A549 (cell line): Measurements from ENCODE around the gene CLDND2. TPM values are rescaled to one million over a fixed set of nuclear protein-coding genes. Genes with fewer than 3 reads are reported as not detected.

Experiments used
- ATAC-seq, 2 experiments: fragments of 200-7000 bp in 1 of 2; fragments of >200 bp in 1 of 2; cut with Nextera tagmentation in 1 of 2; cut with Tn5 transposase in 1 of 2; 3 replicates each; pipeline versions ENCODE4 v1.8.0 to v1.9.1; 2018 to 2020; ENCODE audit warnings: mild to moderate bottlenecking in 1 of 2, moderate library complexity in 1 of 2
- CTCF ChIA-PET: fragments of 300-600 bp; sonication (Branson Sonifier 250); formaldehyde crosslinking; extraction: SDS; loops from one replicate; lab custom pipeline; 2021; ENCODE audit warnings: antibody characterized with exemption, inconsistent platforms; lab: Yijun Ruan, JAX
- POLR2A ChIA-PET: fragments of 350-600 bp; formaldehyde crosslinking; extraction: SDS; loops from one replicate; lab custom pipeline; 2021; ENCODE audit warnings: antibody characterized with exemption, inconsistent platforms; lab: Yijun Ruan, JAX
- DNase-seq, 2 experiments: peaks; one replicate each; pipeline versions ENCODE4 v3.0.0 to v3.0.0-alpha.2; 2011 to 2016; ENCODE audit warnings: low read depth in 1 of 2, low spot score in 1 of 2
- FAIRE-seq: peaks from 2 replicates; lab custom pipeline; 2011; peaks lifted over from hg19 to GRCh38; lab: Jason Lieb, UNC
- H3K27ac ChIP-seq, 2 experiments: fragments of >200 bp; sonication (Bioruptor Twin); formaldehyde crosslinking; 3 replicates each; pipeline ENCODE4 v1.5.1; 2016 to 2017
- H3K4me1 ChIP-seq: fragments of >200 bp; sonication (Bioruptor Twin); formaldehyde crosslinking; 3 replicates; pipeline ENCODE4 v1.6.1; 2016
- H3K4me2 ChIP-seq: fragments of >200 bp; sonication (Bioruptor Twin); formaldehyde crosslinking; 3 replicates; pipeline ENCODE4 v1.6.1; 2016
- H3K4me3 ChIP-seq: fragments of >200 bp; sonication (Bioruptor Twin); formaldehyde crosslinking; 3 replicates; pipeline ENCODE4 v1.5.1; 2016
- H3K9me3 ChIP-seq: fragments of >200 bp; sonication (Bioruptor Twin); formaldehyde crosslinking; 3 replicates; pipeline ENCODE4 v1.6.1; 2016
- CBX2 ChIP-seq: fragments of 200-600 bp; sonication (generic); IDR thresholded peaks from 2 replicates; pipeline ENCODE4 v1.6.1; 2016; ENCODE audit warnings: low read depth, mild to moderate bottlenecking, borderline replicate concordance
- CHD2 ChIP-seq: fragments of 150-350 bp; IDR thresholded peaks from 2 replicates; pipeline ENCODE4 v1.6.1; 2014; ENCODE audit warnings: low read length; ENCODE audit not compliant: partially characterized antibody
- CHD4 ChIP-seq: fragments of 200-600 bp; sonication (generic); IDR thresholded peaks from 2 replicates; pipeline ENCODE4 v1.6.1; 2016; ENCODE audit warnings: antibody characterized with exemption, mild to moderate bottlenecking, borderline replicate concordance
- EHF ChIP-seq: fragments of 250-450 bp; sonication (Bioruptor Pico); IDR thresholded peaks from 2 replicates; pipeline ENCODE4 v1.5.0; 2020; ENCODE audit warnings: mild to moderate bottlenecking
- ESRRA ChIP-seq: fragments of 150-350 bp; IDR thresholded peaks from 2 replicates; pipeline ENCODE4 v1.6.1; 2014; ENCODE audit warnings: mild to moderate bottlenecking, low read length, borderline replicate concordance
- GATA3 ChIP-seq: IDR thresholded peaks from 2 replicates; pipeline ENCODE4 v1.6.1; 2012; ENCODE audit warnings: borderline replicate concordance
- HDAC2 ChIP-seq: fragments of 200-600 bp; sonication (generic); IDR thresholded peaks from 2 replicates; pipeline ENCODE4 v1.6.1; 2016
- HOXA7 ChIP-seq: fragments of 250-450 bp; sonication (Bioruptor Pico); IDR thresholded peaks from 2 replicates; pipeline ENCODE4 v1.5.0; 2020; ENCODE audit warnings: mild to moderate bottlenecking, moderate library complexity
- HOXB13 ChIP-seq: fragments of 250-450 bp; sonication (Bioruptor Pico); IDR thresholded peaks from 2 replicates; pipeline ENCODE4 v1.5.0; 2020; ENCODE audit warnings: low read depth, mild to moderate bottlenecking, moderate library complexity
- JUN ChIP-seq, 2 experiments: fragments of >200 bp; sonication (Bioruptor Twin); formaldehyde crosslinking; IDR thresholded peaks; 2 replicates in 1 of 2; 3 replicates in 1 of 2; pipeline ENCODE4 v1.6.1; 2016 to 2017
- KDM1A ChIP-seq: fragments of 200-600 bp; sonication (generic); IDR thresholded peaks from 2 replicates; pipeline ENCODE4 v1.6.1; 2016; ENCODE audit warnings: low read depth, mild to moderate bottlenecking
- KDM5A ChIP-seq: fragments of 200-600 bp; sonication (generic); IDR thresholded peaks from 2 replicates; pipeline ENCODE4 v1.6.1; 2016; ENCODE audit warnings: antibody characterized with exemption, mild to moderate bottlenecking
- MAFK ChIP-seq: fragments of 450-650 bp; IDR thresholded peaks from 2 replicates; pipeline ENCODE4 v1.6.1; 2014; ENCODE audit not compliant: partially characterized antibody
- MYC ChIP-seq: IDR thresholded peaks from 2 replicates; pipeline ENCODE4 v1.6.1; 2012; ENCODE audit warnings: mild to moderate bottlenecking, inconsistent platforms, low read length, improper control_type of control experiment, borderline replicate concordance
- NFE2L2 ChIP-seq: fragments of 150-350 bp; conservative IDR thresholded peaks from 2 replicates; pipeline ENCODE4 v1.6.1; 2014; ENCODE audit warnings: low read length
- NPAS2 ChIP-seq: fragments of 250-450 bp; sonication (Bioruptor Pico); IDR thresholded peaks from 2 replicates; pipeline ENCODE4 v1.8.0; 2022; ENCODE audit warnings: mild to moderate bottlenecking, moderate library complexity, borderline replicate concordance
- NR3C1 ChIP-seq: fragments of >200 bp; sonication (Bioruptor Twin); formaldehyde crosslinking; IDR thresholded peaks from 3 replicates; pipeline ENCODE4 v1.6.1; 2017
- PHF8 ChIP-seq: fragments of 200-600 bp; sonication (generic); IDR thresholded peaks from 2 replicates; pipeline ENCODE4 v1.6.1; 2016; ENCODE audit warnings: low read depth, mild to moderate bottlenecking, antibody characterized with exemption, moderate library complexity, borderline replicate concordance
- POLR2A ChIP-seq: IDR thresholded peaks from 2 replicates; pipeline ENCODE4 v1.6.1; 2012; ENCODE audit warnings: mild to moderate bottlenecking, low read length
- POLR2AphosphoS2 ChIP-seq: conservative IDR thresholded peaks from 2 replicates; pipeline ENCODE4 v1.6.1; 2012; ENCODE audit warnings: low read length, improper control_type of control experiment, inconsistent platforms
- RARB ChIP-seq: fragments of 250-450 bp; sonication (Bioruptor Pico); IDR thresholded peaks from 2 replicates; pipeline ENCODE4 v1.8.0; 2021; ENCODE audit warnings: mild to moderate bottlenecking, moderate library complexity
- RCOR1 ChIP-seq: fragments of 150-350 bp; IDR thresholded peaks from 2 replicates; pipeline ENCODE4 v1.6.1; 2014; ENCODE audit warnings: antibody characterized with exemption, low read length, low read depth
- SMC3 ChIP-seq: fragments of >200 bp; sonication (Bioruptor Twin); formaldehyde crosslinking; IDR thresholded peaks from 3 replicates; pipeline ENCODE4 v1.6.1; 2018; ENCODE audit warnings: inconsistent platforms
- SREBF2 ChIP-seq: fragments of 450-650 bp; IDR thresholded peaks from 2 replicates; pipeline ENCODE4 v1.6.1; 2014; ENCODE audit warnings: mild to moderate bottlenecking, moderate library complexity
- TFCP2L1 ChIP-seq: fragments of 250-450 bp; sonication (Bioruptor Pico); IDR thresholded peaks from 2 replicates; pipeline ENCODE4 v1.5.0; 2021; ENCODE audit warnings: mild to moderate bottlenecking
- TP53 ChIP-seq: fragments of 250-450 bp; sonication (Bioruptor Pico); IDR thresholded peaks from 2 replicates; pipeline ENCODE4 v1.5.0; 2021; ENCODE audit warnings: mild to moderate bottlenecking, moderate library complexity
- ZC3H11A ChIP-seq: fragments of 450-650 bp; IDR thresholded peaks from 2 replicates; pipeline ENCODE4 v1.6.1; 2014; ENCODE audit warnings: antibody characterized with exemption, mild to moderate bottlenecking
- ZFP36 ChIP-seq: fragments of 450-650 bp; IDR thresholded peaks from 2 replicates; pipeline ENCODE4 v1.6.1; 2014; ENCODE audit warnings: borderline replicate concordance; ENCODE audit not compliant: partially characterized antibody
- ZNF302 ChIP-seq: fragments of 250-450 bp; sonication (Bioruptor Pico); IDR thresholded peaks from 2 replicates; pipeline ENCODE4 v1.9.0; 2021; ENCODE audit warnings: inconsistent platforms, mild to moderate bottlenecking, moderate library complexity
- ZSCAN20 ChIP-seq: fragments of 250-450 bp; sonication (Bioruptor Pico); IDR thresholded peaks from 2 replicates; pipeline ENCODE4 v1.8.0; 2022; ENCODE audit warnings: mild to moderate bottlenecking, moderate library complexity
- WGBS: methylation state at CpG from one replicate; pipeline ENCODE4 v1.1.6; 2017; ENCODE audit errors: missing lambda C conversion rate; 5-methylcytosine and 5-hydroxymethylcytosine counted together
- polyA plus RNA-seq, 4 experiments: library from polyadenylated mRNA; depleted of rRNA in 3 of 4; stranded (reverse); fragments of >200 nt; fragmentation: RNase III in 1 of 4; extraction: RNeasy Plus Mini Kit Qiagen cat#74134 plus additional on column Dnase treatment in 1 of 4; gene quantifications; 2 replicates in 3 of 4; 3 replicates in 1 of 4; pipeline ENCODE4 v1.2.3, GENCODE V29; 2011 to 2017
- TF ChIP-seq, protein P1 (sequence below): fragments of >200 bp; sonication (Bioruptor Twin); formaldehyde crosslinking; IDR thresholded peaks from 3 replicates; pipeline ENCODE4 v1.6.1; 2016
- TF ChIP-seq, protein P2 (sequence below): fragments of 250-450 bp; sonication (Bioruptor Pico); IDR thresholded peaks from 2 replicates; pipeline ENCODE4 v1.5.0; 2021; ENCODE audit warnings: mild to moderate bottlenecking, moderate library complexity, borderline replicate concordance
- TF ChIP-seq, protein P3 (sequence below): fragments of 450-650 bp; IDR thresholded peaks from 2 replicates; pipeline ENCODE4 v1.6.1; 2014; ENCODE audit warnings: antibody characterized with exemption
- TF ChIP-seq, protein P4 (sequence below): fragments of 200-600 bp; sonication (generic); IDR thresholded peaks from 2 replicates; pipeline ENCODE4 v1.6.1; 2016; ENCODE audit warnings: antibody characterized with exemption, mild to moderate bottlenecking, moderate library complexity
- TF ChIP-seq, protein P5 (sequence below): fragments of 150-350 bp; IDR thresholded peaks from 2 replicates; pipeline ENCODE4 v1.6.1; 2014; ENCODE audit warnings: low read depth, mild to moderate bottlenecking, low read length

The CLDND2 gene
- polyA plus RNA-seq, 2 of the 4 experiments (the other 2 are of a cell fraction) = 1.1 to 2.8 TPM

DNA sequence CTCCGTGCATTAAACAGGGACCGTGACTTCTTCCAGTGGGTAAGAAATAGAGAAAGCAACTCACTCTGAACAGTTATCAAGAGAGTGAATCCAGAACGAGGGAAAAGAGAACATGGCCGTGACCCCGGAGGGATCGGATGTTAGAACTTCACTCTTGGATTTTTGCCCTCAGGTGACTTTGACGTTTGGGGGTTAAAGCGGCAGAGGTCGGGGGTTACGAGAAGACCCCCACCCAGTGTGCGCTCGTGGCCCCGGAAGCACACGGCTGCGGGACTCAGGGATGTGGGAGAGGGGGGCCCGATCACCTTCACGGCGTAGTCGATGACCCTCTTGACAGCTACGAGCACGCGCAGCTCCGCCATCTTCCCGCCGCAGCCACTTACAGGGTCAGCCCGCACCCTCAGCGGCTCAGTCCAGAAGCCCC lies 2.8 kb downstream of the CLDND2 start, which contains the start of gene ETFB:
Gene ETFB (minus strand): TSS at position 424 of the 424 bp plus-strand sequence. CDS start 62 bp downstream, at position 362.
- ATAC-seq = no peak
- Histone ChIP-seq H3K4me1 (peaks cover 50% of the 10 kb centered on the region), H3K4me2 (peak within 1 kb of the TSS; percentile 90), H3K27ac (peak within 1 kb of the TSS; percentile 87 to 96), H3K9me3 (no peaks in the 10 kb centered on the region), H3K4me3 (peak within 1 kb of the TSS; percentile 61)
- ChIA-PET CTCF (interaction anchor here (1.0 to 5.6 kb wide), 6 partner anchors 10 to 42 kb away, joined by 3 to 46 read pairs (median 4); partner anchors contain the start of gene VSIG10L), POLR2A (interaction anchor here (0.6 to 4.8 kb wide), 3 partner anchors 24 to 28 kb away, joined by 3 to 52 read pairs (median 7); partner anchors contain the start of gene VSIG10L)
- FAIRE-seq = no peak
- under 1% methylated on average over 16 of the region's 27 CpGs for WGBS
- DNase-seq = no peak
- TF ChIP-seq, protein P1, sequence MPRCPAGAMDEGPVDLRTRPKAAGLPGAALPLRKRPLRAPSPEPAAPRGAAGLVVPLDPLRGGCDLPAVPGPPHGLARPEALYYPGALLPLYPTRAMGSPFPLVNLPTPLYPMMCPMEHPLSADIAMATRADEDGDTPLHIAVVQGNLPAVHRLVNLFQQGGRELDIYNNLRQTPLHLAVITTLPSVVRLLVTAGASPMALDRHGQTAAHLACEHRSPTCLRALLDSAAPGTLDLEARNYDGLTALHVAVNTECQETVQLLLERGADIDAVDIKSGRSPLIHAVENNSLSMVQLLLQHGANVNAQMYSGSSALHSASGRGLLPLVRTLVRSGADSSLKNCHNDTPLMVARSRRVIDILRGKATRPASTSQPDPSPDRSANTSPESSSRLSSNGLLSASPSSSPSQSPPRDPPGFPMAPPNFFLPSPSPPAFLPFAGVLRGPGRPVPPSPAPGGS = peak; percentile 16; the same call in 1 of the 3 replicates
- TF ChIP-seq, protein P2, sequence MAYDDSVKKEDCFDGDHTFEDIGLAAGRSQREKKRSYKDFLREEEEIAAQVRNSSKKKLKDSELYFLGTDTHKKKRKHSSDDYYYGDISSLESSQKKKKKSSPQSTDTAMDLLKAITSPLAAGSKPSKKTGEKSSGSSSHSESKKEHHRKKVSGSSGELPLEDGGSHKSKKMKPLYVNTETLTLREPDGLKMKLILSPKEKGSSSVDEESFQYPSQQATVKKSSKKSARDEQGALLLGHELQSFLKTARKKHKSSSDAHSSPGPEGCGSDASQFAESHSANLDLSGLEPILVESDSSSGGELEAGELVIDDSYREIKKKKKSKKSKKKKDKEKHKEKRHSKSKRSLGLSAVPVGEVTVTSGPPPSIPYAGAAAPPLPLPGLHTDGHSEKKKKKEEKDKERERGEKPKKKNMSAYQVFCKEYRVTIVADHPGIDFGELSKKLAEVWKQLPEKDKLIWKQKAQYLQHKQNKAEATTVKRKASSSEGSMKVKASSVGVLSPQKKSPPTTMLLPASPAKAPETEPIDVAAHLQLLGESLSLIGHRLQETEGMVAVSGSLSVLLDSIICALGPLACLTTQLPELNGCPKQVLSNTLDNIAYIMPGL (CRISPR knock-in tag) = 0 out of 2 replicates have a peak, but pooled peaks have one; percentile 16
- TF ChIP-seq ZFP36 (no peak), SREBF2 (no peak), MAFK (no peak), POLR2AphosphoS2 (no peak), PHF8 (no peak), ESRRA (peak; percentile 35; the same call in 1 of the 2 replicates), HOXA7 (no peak), ZSCAN20 (CRISPR knock-in tag) (no peak), NPAS2 (no peak), TP53 (0 out of 2 replicates have a peak, but pooled peaks have one; percentile 43), ZC3H11A (no peak), POLR2A (no peak; the same call in 1 of the 2 replicates), JUN (IDR thresholded peaks at IDR 0.05) (peak in 1 of 2 experiments; percentile 50; a peak in 1 of 5 replicates), CHD4 (no peak), NR3C1 (no peak), SMC3 (no peak), NFE2L2 (no peak), HDAC2 (no peak; the same call in 1 of the 2 replicates), MYC (no peak), TFCP2L1 (CRISPR knock-in tag) (no peak), CHD2 (no peak), KDM5A (no peak), HOXB13 (no peak), RCOR1 (no peak), ZNF302 (CRISPR knock-in tag) (no peak), KDM1A (no peak), CBX2 (no peak), EHF (CRISPR knock-in tag) (no peak), GATA3 (no peak), RARB (no peak)
- TF ChIP-seq, protein P3, sequence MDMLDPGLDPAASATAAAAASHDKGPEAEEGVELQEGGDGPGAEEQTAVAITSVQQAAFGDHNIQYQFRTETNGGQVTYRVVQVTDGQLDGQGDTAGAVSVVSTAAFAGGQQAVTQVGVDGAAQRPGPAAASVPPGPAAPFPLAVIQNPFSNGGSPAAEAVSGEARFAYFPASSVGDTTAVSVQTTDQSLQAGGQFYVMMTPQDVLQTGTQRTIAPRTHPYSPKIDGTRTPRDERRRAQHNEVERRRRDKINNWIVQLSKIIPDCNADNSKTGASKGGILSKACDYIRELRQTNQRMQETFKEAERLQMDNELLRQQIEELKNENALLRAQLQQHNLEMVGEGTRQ = no peak
- TF ChIP-seq, protein P4, sequence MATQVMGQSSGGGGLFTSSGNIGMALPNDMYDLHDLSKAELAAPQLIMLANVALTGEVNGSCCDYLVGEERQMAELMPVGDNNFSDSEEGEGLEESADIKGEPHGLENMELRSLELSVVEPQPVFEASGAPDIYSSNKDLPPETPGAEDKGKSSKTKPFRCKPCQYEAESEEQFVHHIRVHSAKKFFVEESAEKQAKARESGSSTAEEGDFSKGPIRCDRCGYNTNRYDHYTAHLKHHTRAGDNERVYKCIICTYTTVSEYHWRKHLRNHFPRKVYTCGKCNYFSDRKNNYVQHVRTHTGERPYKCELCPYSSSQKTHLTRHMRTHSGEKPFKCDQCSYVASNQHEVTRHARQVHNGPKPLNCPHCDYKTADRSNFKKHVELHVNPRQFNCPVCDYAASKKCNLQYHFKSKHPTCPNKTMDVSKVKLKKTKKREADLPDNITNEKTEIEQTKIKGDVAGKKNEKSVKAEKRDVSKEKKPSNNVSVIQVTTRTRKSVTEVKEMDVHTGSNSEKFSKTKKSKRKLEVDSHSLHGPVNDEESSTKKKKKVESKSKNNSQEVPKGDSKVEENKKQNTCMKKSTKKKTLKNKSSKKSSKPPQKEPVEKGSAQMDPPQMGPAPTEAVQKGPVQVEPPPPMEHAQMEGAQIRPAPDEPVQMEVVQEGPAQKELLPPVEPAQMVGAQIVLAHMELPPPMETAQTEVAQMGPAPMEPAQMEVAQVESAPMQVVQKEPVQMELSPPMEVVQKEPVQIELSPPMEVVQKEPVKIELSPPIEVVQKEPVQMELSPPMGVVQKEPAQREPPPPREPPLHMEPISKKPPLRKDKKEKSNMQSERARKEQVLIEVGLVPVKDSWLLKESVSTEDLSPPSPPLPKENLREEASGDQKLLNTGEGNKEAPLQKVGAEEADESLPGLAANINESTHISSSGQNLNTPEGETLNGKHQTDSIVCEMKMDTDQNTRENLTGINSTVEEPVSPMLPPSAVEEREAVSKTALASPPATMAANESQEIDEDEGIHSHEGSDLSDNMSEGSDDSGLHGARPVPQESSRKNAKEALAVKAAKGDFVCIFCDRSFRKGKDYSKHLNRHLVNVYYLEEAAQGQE = no peak
- TF ChIP-seq, protein P5, sequence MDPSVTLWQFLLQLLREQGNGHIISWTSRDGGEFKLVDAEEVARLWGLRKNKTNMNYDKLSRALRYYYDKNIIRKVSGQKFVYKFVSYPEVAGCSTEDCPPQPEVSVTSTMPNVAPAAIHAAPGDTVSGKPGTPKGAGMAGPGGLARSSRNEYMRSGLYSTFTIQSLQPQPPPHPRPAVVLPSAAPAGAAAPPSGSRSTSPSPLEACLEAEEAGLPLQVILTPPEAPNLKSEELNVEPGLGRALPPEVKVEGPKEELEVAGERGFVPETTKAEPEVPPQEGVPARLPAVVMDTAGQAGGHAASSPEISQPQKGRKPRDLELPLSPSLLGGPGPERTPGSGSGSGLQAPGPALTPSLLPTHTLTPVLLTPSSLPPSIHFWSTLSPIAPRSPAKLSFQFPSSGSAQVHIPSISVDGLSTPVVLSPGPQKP = no peak
